ENCODE data around the gene KCTD11. TPM values are rescaled to one million over a fixed set of nuclear protein-coding genes. Genes with fewer than 3 reads are reported as not detected.

Gene KCTD11
- polyA plus RNA-seq, 3 donors: 3.4 to 5.6 (median 3.6) TPM

- peak overlapping the region; percentile 24 to 48 (median 33) for H3K27ac Mint-ChIP-seq
- peaks cover 0 to 2% (median 0%) of the 10 kb centered on the region in 3 donors for H3K27me3 Mint-ChIP-seq (ENCODE audit: low read depth in 3 of 3)
- H3K4me1 ChIP-seq (ENCODE audit: control insufficient read depth in 1 of 2, insufficient read depth in 2 of 2, low read length in 2 of 2): peaks cover 39 to 52% of the 10 kb centered on the region in 2 donors
- no peak for DNase-seq
- H3K27ac ChIP-seq (ENCODE audit: low read depth in 1 of 2, low read length in 2 of 2): no peak overlapping the region
- peaks cover 73% of the 10 kb centered on the region for H3K79me2 ChIP-seq (ENCODE audit: insufficient read depth, low read length)
- H2AFZ ChIP-seq (ENCODE audit: insufficient read depth, low read depth, low read length, poor library complexity, severe bottlenecking): no peak overlapping the region
- H3K9me3 ChIP-seq (replicated peaks in 1 of 2; ENCODE audit: control insufficient read depth in 1 of 2, insufficient read depth in 1 of 2, low read length in 2 of 2): no peaks in the 10 kb centered on the region
- WGBS (ENCODE audit: insufficient coverage): 100% methylated on average over 1 of the region's 7 CpGs
- no peaks in the 10 kb centered on the region for H3K27me3 ChIP-seq (ENCODE audit: control insufficient read depth in 2 of 2, insufficient read depth in 2 of 2, low read length in 2 of 2)
- no peak overlapping the region for H3K9ac ChIP-seq (ENCODE audit: insufficient read depth, low read length, poor library complexity, severe bottlenecking)
- H3K36me3 ChIP-seq (replicated peaks in 1 of 2; ENCODE audit: control insufficient read depth in 1 of 2, insufficient read depth in 2 of 2, low read length in 2 of 2): peaks cover 50 to 53% of the 10 kb centered on the region in 2 donors
- no peaks in the 10 kb centered on the region for H3K9me3 Mint-ChIP-seq
- peaks cover 63% of the 10 kb centered on the region for H4K20me1 ChIP-seq (ENCODE audit: insufficient read depth, low read length)
- no peak overlapping the region for H3K4me2 ChIP-seq (replicated peaks; ENCODE audit: extremely low read depth, low read length, poor library complexity, severe bottlenecking)
- H3K4me3 ChIP-seq (replicated peaks in 1 of 3; ENCODE audit: low read depth in 2 of 3, low read length in 3 of 3): no peak overlapping the region
- TF ChIP-seq CTCF (IDR thresholded peaks at IDR 0.05): no peak
- no peak overlapping the region for H3K4me3 Mint-ChIP-seq
- intact Hi-C loops (cut with micrococcal nuclease): no loop called here
- H3K4me1 Mint-ChIP-seq: peaks cover 50% of the 10 kb centered on the region
- H3K36me3 Mint-ChIP-seq: peaks cover 50 to 62% of the 10 kb centered on the region in 2 donors
Observed at GRCh38 chr17:7312432-7313087, 39.4 kb upstream of the KCTD11 start.

DNA sequence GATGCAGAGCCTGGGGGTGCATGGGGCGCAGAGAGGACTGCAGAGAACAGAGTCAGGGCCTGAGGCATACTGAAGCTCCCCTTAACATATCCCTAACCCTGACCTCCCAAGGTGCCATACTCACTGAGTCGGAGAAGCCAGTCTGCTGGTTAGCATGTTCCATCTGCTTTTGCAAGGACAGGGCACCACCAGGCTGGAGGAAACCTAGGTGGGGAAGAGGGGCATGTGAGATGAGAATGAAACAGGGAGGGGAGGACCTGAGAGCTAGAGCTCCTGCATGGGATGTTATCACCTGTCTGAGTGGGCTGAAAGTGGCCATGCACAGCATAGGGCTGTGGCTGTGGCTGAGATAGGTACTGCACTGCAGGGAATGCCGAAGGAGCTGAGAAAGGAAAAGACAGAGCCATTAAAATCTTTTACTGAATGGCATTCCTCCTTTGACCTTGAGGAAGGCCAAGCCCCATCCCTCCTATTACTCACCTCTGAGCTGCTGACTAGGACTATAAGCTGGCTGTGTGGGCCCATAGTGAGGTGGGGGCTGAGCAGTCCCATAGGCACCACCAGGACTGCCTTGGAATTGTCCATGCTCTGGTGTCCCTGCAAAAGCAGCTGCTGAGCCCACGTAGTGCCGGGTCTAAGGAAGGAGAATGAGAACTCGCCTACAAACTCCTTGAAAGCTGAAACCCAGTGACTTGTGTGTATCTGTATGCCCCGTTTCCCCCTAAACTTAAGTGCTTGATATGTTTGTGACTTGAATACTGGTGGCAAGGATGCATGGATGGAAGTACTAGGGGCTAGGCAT lies 38.7 kb upstream of the KCTD11 start:
- no peak overlapping the region for H3K4me3 Mint-ChIP-seq
- intact Hi-C loops (cut with micrococcal nuclease): no loop called here
- Histone ChIP-seq H3K9me3 (replicated peaks in 1 of 2; ENCODE audit: control insufficient read depth in 1 of 2, insufficient read depth in 1 of 2, low read length in 2 of 2) (no peaks in the 10 kb centered on the region), H3K27ac (ENCODE audit: low read depth in 1 of 2, low read length in 2 of 2) (peak overlapping the region in 1 of 2 donors; percentile 93), H3K36me3 (replicated peaks in 1 of 2; ENCODE audit: control insufficient read depth in 1 of 2, insufficient read depth in 2 of 2, low read length in 2 of 2) (peaks cover 58 to 60% of the 10 kb centered on the region in 2 donors), H3K79me2 (ENCODE audit: insufficient read depth, low read length) (peaks cover 66% of the 10 kb centered on the region), H3K27me3 (ENCODE audit: control insufficient read depth in 2 of 2, insufficient read depth in 2 of 2, low read length in 2 of 2) (no peaks in the 10 kb centered on the region), H2AFZ (ENCODE audit: insufficient read depth, low read depth, low read length, poor library complexity, severe bottlenecking) (no peak overlapping the region), H4K20me1 (ENCODE audit: insufficient read depth, low read length) (peaks cover 58% of the 10 kb centered on the region), H3K4me1 (ENCODE audit: control insufficient read depth in 1 of 2, insufficient read depth in 2 of 2, low read length in 2 of 2) (peaks cover 39 to 49% of the 10 kb centered on the region in 2 donors), H3K4me3 (replicated peaks in 1 of 3; ENCODE audit: low read depth in 2 of 3, low read length in 3 of 3) (peak overlapping the region in 1 of 3 experiments; percentile 91), H3K4me2 (replicated peaks; ENCODE audit: extremely low read depth, low read length, poor library complexity, severe bottlenecking) (no peak overlapping the region), H3K9ac (ENCODE audit: insufficient read depth, low read length, poor library complexity, severe bottlenecking) (no peak overlapping the region)
- no peak for TF ChIP-seq CTCF (IDR thresholded peaks at IDR 0.05)
- H3K36me3 Mint-ChIP-seq: peaks cover 55 to 69% of the 10 kb centered on the region in 2 donors
- H3K27ac Mint-ChIP-seq: peak overlapping the region in 6 of 7 donors; percentile 10 to 91 (median 60)
- peaks cover 50% of the 10 kb centered on the region for H3K4me1 Mint-ChIP-seq
- DNase-seq: peak in 1 of 3 donors; percentile 8
- peaks cover 0 to 2% (median 0%) of the 10 kb centered on the region in 3 donors for H3K27me3 Mint-ChIP-seq (ENCODE audit: low read depth in 3 of 3)
- no peaks in the 10 kb centered on the region for H3K9me3 Mint-ChIP-seq
- WGBS (ENCODE audit: insufficient coverage): 89% methylated on average over 3 of the region's 7 CpGs
